ENCODE measurements around the gene PTPN22. TPM values are rescaled to one million over a fixed set of nuclear protein-coding genes. Genes with fewer than 3 reads are reported as not detected.

Gene PTPN22
- total RNA-seq, 4 donors from 2014 or later: 0.57 to 17.5 (median 4.7) TPM

DNA sequence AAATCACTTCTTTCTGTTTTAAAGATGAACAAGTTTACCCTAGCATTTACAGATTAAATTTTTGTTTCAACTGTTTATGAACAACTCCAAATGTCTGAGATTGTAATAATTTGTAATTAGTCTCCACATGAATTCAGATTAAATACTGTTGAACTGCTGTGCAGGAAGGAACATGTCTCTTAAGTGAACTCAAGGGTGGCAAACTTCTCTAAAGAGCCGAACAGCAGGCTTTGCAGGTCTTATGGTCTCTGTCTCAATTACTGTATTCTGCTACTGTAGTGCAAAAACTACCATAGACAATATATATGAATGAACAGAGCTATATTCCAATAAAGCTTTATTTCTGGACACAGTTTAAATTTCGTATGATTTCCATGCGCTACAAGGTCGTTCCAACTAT is 65.9 kb downstream of the PTPN22 start:
- TF ChIP-seq CTCF (IDR thresholded peaks at IDR 0.05; ENCODE audit: low read depth): no peak

GRCh38 chr1:113805256-113805531 is 66.3 kb downstream of the PTPN22 start:
- no peak for TF ChIP-seq CTCF (IDR thresholded peaks at IDR 0.05; ENCODE audit: low read depth)

DNA sequence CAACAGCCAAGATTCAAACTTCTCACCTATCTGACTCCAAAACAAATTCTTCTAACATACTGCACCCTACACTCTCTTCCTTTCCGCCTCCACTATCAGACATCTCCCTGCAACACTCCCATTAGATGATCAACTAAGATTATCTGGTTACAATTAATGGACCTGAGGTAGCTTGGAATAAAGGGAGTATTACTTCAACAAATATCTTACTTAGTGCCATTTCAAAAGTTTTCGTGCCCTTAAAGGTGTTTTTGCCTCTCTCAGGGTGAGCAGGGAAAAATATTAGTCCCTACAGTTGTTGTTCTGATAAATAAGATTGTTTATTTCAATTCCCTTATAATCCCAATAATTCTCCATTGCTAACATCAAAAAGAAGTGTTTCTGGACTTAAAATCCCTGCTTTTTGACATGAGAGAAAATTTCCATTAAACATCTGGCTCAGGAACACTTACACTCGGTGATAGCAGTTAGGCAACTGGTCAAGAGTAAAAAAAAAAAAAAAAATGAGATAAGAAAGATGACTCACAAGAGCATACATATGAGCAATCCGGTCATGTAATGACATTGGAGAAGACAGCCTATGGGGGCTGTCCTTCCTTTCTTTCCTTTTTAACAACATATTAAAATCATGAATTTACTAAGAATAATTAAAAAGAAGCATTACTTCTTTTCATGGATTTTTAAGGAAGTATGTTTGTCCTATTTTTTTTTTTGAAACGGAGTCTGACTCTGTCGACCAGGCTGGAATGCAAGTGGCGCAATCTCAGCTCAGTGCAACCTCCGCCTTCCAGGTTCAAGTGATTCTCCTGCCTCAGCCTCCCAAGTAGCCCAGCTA is 66.9 kb downstream of the PTPN22 start:
- TF ChIP-seq CTCF (IDR thresholded peaks at IDR 0.05; ENCODE audit: low read depth): no peak

DNA sequence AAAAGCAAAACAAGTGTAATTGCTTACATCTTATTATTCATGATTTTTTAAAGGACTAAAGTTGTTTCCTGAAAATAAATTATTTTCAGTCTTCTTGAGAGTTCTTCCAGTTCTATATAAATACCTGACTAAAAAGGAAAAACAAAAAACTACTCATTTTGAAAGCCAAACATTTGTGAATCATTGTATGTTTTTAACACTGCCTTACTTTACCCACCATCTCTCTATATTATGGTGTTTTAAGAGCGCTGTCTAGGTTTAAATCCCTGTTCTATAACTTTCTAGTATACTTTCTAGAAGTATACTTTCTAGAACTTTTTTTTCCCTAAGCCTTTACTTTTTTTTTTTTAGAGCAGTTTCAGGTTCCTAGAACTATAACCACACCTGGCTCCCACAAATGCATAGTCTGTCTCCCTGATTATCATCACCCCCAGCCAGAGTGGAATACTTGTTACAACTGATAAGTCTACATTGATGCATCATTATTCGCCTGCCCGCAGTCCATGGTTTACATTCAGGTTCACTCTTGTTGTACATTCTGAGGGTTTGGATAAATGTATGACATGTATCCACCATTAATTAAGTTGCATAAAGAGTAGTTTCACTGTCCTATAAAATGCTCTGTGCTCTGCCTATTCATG is 69.0 kb downstream of the PTPN22 start:
- TF ChIP-seq CTCF (IDR thresholded peaks at IDR 0.05; ENCODE audit: low read depth): no peak

- no peak for TF ChIP-seq CTCF (IDR thresholded peaks at IDR 0.05; ENCODE audit: low read depth)
These were observed 71.0 kb downstream of the PTPN22 start for GRCh38 chr1:113800487-113800886.

GRCh38 chr1:113797472-113797871 is 74.0 kb downstream of the PTPN22 start:
- TF ChIP-seq CTCF (IDR thresholded peaks at IDR 0.05; ENCODE audit: low read depth): no peak

DNA sequence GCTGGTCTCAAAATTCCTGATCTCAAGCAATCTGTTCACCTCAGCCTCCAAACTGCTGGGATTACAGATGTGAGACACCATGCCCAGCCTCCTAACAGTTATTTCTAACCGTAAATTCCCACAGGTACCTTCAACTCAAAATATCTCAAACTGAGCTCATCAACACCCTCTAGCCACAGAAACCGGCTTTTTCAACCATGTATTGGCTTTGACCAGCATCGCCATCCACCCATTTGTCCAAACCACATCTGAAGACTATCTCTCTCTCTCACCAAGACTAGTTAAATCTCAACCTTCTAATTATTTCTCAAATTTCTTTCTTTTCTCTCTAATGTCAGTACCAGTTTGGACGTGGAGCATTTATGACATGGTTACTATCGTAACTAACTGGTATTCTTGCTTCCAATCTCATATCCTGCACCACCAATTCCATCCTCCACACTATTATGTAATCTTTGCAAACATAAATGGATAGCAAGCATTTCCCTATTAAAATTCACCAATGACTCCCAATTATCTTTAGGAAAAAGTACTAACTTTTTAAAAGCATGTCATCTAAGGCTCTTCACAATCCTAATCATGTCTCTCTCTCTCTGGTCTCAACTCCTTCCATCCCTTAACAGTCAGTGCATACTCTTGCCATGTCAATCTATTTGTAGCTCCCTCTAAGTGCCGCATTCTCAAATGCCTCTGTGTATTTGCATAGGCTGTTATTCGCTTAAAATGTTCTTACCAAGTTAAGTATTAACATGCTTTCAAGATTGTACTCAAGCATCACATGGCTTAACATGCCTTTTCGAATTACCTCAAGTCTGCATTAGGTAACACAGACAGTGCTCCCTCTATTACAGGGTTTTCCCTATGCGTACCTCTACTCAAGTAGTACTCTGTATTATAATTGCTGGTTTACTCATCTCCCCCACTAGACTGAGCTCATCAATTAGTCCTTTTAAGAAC is 77.4 kb downstream of the PTPN22 start:
- TF ChIP-seq CTCF (IDR thresholded peaks at IDR 0.05; ENCODE audit: low read depth): no peak

Data from subcutaneous adipose tissue (tissue), 4 donors.